Fibroblast of skin of right quadriceps (primary cell): ENCODE results near the gene TMEM8B.
"Not testable (repeated sequence)": the region's sequence is repeated elsewhere in the genome, so short reads cannot be mapped to it uniquely, and the experiment has no call there.

Experiments used
- DNase-seq: peaks from one replicate; pipeline ENCODE4 v3.0.0-alpha.2; 2013

Gene TMEM8B

DNA sequence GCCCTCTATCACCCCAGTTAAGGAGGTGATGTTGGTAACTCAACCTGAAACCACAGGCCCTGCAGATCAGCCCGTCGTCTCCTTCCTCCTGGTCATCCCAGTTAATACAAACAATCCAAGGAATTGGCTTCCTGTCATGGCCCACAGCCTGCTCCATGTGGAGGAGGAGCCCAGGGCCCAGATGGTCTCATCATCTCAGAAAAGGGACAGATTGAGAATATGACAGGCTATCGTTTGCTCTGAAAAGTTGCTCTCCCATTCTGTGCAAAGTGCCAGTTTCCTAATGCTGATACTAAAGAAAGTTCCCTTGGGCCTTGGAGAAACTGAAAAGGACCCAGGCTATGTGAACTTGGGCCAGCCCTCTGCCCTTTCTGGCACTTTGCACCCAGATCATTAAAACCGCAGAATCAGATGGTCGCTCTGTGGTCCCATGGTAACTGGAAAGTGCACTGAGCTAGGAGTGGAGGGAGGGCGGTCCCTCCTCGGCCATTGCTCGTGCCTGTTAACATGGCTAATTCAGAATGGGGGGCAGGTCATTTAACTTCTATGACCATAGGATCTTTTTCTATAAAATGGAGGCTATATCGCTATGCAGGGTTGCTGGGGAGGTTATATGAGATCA lies 79.6 kb downstream of the TMEM8B start:
- no peak for DNase-seq

DNA sequence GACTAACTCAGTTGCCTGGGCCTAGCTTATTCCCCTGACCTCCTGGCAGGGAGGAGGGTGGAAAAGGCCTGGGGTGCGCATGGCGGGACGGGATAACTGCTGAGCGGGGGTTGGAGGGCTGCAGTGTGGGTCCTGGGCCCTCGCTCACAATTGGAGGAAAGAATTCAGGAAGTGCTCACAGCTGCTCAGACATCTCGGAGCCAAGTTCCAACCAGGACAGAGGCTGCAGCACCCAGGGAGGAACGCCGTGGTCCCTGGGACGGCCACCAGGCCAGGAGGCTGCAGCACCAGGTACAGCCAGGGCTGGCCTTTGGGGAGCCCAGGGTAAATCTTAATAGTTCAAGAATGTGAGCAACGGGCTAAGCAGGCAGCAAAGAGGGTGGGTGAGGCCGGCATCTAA lies 80.2 kb downstream of the TMEM8B start, which contains the start of gene SPAAR:
TSS of gene SPAAR (plus strand) at position 217 of the 400 bp plus-strand sequence. CDS start 974 bp downstream, outside the sequence.
- DNase-seq, result no peak

DNA sequence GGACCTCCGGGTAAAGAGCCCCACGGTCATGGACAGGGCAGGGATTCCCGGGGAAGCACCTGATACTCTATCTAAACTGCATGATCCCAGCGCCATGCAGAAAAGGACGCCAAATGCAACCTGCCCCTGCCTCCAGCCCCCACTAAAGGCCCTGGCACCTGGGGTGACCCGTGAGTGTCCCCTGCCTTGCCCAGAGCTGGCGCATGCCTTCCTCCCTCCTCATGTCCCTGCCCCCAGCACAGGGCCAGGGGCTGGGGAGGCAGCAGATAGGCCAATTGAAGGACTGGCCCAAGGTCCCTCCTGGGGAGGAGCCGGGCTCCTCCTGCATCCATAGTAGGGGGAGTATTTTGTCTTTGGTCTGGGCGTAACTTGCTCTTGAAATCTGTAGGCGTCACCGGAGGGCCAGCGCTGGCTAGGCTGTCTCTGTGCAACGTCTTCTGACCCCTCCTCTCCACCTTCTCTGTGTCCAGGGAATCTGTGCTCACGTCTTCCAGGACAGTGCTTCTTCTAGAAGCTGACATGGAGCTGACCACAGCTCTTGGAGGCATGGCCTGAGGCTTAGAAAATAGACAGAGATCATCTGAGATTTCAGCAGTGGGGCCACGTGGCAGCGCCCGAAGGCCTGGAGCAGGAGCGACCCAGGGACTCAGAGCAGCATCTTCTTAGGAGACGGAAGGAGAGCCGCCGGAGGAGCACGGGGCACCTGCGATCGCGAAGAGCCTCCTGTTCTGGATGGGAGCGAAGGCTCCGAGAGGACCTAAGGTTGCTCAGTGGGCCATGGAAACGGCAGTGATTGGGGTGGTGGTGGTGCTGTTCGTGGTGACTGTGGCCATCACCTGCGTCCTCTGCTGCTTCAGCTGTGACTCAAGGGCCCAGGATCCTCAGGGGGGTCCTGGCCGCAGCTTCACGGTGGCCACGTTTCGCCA lies 80.9 kb downstream of the TMEM8B start:
- no peak for DNase-seq

DNA sequence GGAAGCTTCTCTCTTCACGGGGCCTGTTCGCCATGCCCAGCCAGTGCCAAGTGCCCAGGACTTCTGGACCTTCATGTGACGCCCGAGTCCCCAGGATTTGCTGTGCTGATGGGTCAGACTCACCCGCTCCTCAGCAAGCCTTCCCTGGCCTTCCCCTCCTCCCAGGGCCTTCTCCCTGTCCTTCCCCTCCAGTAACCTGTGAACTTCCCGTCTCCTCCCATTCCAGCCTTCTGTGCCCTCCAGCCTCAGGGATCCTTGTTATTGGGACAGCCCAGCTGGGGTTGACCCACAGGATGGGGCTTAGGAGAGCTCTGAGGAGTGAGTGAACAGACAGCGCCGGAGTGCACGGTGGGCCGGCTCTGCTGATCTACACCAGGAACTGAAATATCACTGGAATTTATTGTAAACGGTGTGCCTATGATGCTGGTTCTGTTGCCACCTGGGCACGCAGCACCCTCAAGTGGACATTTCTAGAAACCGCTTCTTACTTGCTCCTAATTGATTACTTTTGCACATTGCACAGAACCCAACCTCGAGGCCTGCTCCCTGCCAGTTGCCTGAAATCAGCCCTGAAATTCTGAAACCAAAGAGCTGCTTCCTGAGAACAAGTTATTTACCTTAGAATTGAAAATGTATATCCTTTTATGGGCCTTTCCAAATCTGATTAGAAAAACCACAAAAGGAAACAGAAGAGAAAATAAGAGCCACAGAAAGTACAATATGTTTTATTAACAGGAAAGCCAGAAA lies 81.8 kb downstream of the TMEM8B start:
- peak; percentile 61 for DNase-seq

DNA sequence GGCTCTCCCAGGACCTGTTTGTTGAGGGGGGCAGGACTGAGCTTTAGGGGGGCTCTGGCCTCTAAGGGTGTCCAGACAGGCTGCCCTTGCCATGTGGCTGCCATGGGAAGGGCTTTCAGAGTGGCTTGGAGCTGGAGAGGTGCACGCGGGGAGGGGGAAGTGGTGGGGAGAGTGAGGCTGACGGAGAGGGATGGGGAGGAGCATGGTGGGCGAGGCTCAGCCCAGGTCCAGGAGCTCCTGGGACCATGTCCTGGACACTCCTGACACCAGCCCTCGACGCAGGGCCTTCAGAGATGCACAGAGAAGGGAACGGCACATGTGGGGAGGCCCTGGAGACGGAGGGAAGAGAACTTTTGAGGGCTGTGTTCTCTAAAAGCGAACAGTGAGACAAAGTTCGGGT lies 82.7 kb downstream of the TMEM8B start:
- no peak for DNase-seq

DNA sequence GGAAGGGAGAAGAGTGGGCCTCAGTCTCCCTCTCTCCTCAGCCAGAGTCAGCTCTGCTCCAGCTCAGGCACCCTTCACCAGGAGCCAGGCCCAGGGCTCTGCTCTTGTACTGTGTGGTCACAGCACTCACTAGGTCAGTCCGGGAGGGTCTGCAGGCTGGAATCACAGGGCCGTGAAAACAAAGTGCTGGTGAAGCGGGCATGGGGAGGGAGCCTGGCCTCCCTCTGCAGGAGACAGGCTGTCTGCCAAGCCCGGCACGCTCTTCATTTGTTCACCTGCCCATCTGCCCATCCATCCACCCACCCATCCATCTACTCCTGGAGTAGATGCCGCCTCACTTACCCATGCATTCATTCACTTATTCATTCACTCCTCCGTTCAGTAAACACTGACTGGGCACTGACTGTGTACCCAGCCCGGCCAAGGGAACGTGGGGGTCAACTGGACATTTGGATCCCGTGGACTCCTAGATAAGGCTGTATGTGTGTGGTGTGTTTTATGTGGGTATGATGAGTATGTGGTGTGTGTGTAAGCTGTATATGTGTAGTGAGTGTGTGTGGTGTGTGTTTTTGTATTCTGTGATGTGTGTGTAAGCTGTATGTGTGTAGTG lies 83.9 kb downstream of the TMEM8B start:
- no peak for DNase-seq

DNA sequence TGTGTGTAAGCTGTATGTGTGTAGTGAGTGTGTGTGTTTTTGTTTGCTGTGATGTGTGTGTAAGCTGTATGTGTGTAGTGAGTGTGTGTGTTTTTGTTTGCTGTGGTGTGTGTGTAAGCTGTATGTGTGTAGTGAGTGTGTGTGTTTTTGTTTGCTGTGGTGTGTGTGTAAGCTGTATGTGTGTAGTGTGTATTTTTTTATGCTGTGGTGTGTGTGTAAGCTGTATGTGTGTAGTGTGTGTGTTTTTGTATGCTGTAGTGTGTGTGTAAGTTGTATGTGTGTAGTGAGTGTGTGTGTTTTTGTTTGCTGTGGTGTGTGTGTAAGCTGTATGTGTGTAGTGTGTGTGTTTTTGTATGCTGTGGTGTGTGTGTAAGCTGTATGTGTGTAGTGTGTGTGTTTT lies 84.4 kb downstream of the TMEM8B start:
- not testable (repeated sequence) for DNase-seq

DNA sequence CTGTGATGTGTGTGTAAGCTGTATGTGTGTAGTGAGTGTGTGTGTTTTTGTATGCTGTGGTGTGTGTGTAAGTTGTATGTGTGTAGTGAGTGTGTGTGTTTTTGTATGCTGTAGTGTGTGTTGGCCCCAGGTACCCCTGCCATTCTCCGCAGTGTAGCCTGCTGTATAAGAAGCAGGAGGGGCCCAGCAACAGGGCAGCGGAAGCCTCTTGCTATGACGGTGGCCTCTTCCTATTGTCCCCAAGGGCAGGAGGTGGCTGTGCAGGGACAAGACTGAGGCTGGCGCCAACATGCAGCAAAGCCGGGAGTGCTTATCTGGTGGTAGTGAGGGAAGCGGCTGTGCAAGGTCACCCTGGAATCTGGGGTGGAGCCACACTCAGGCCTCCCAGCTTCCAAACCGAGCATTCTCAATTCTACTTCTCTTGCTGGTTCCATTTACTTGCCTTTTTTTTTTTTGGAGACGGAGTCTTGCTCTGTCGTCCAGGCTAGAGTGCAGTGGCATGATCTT lies 85.3 kb downstream of the TMEM8B start:
- DNase-seq, result peak; percentile 25
